Liver (tissue), 9 donors: ENCODE data around the gene ABHD17C. TPM values are rescaled to one million over a fixed set of nuclear protein-coding genes. Genes with fewer than 3 reads are reported as not detected.

Experiments used
- DNase-seq: peaks from one replicate; pipeline ENCODE4 v3.0.0-alpha.2; 2017; ENCODE audit warnings: low spot score
- H3K27ac ChIP-seq, 2 donors: one replicate each; pipeline ENCODE4 v1.7.0; 2013; ENCODE audit warnings: inconsistent platforms in 2 of 2, low read length in 2 of 2, control low read depth in 1 of 2, low read depth in 1 of 2, mild to moderate bottlenecking in 1 of 2
- H3K27me3 ChIP-seq, 4 donors: one replicate each; pipeline versions ENCODE4 v1.6.1 to v1.7.0; 2013; ENCODE audit warnings: low read length in 3 of 4, inconsistent platforms in 1 of 4, mild to moderate bottlenecking in 1 of 4, moderate library complexity in 1 of 4; ENCODE audit not compliant: control insufficient read depth in 4 of 4, insufficient read depth in 4 of 4
- H3K36me3 ChIP-seq, 4 donors: one replicate each; pipeline versions ENCODE4 v1.6.1 to v1.7.0; 2013; ENCODE audit warnings: low read length in 3 of 4, mild to moderate bottlenecking in 3 of 4, low read depth in 1 of 4, moderate library complexity in 1 of 4; ENCODE audit not compliant: control insufficient read depth in 4 of 4, insufficient read depth in 3 of 4
- H3K4me1 ChIP-seq, 4 donors: one replicate each; pipeline versions ENCODE4 v1.6.1 to v1.7.0; 2013; ENCODE audit warnings: low read length in 3 of 4, mild to moderate bottlenecking in 3 of 4, moderate library complexity in 1 of 4; ENCODE audit not compliant: control insufficient read depth in 4 of 4, insufficient read depth in 4 of 4
- H3K4me3 ChIP-seq, 3 donors: one replicate each; pipeline versions ENCODE4 v1.6.1 to v1.7.0; 2013; ENCODE audit warnings: low read length in 3 of 3, control low read depth in 1 of 3, low read depth in 1 of 3, mild to moderate bottlenecking in 1 of 3
- H3K9ac ChIP-seq, 2 donors: one replicate each; pipeline ENCODE4 v1.7.0; 2013; ENCODE audit warnings: low read length in 2 of 2, mild to moderate bottlenecking in 2 of 2, moderate library complexity in 2 of 2, control low read depth in 1 of 2, low read depth in 1 of 2
- H3K9me3 ChIP-seq, 4 donors: one replicate each; pipeline versions ENCODE4 v1.6.1 to v1.7.0; 2013; ENCODE audit warnings: low read length in 3 of 4; ENCODE audit not compliant: control insufficient read depth in 4 of 4
- EGR1 ChIP-seq, 2 donors: IDR thresholded peaks; 2 replicates each; pipeline ENCODE4 v1.6.1; 2016 to 2018; ENCODE audit warnings: antibody characterized with exemption in 2 of 2, low read depth in 2 of 2
- FOXA1 ChIP-seq: IDR thresholded peaks from 2 replicates; pipeline ENCODE4 v1.6.1; 2016; ENCODE audit warnings: antibody characterized with exemption
- FOXA2 ChIP-seq: IDR thresholded peaks from 2 replicates; pipeline ENCODE4 v1.6.1; 2016; ENCODE audit warnings: antibody characterized with exemption
- GABPA ChIP-seq, 2 donors: IDR thresholded peaks in 1 of 2; conservative IDR thresholded peaks in 1 of 2; 2 replicates each; pipeline ENCODE4 v1.6.1; 2016; ENCODE audit warnings: antibody characterized with exemption in 2 of 2, mild to moderate bottlenecking in 1 of 2, moderate library complexity in 1 of 2
- HNF4A ChIP-seq, 2 donors: conservative IDR thresholded peaks; 2 replicates each; pipeline ENCODE4 v1.6.1; 2016; ENCODE audit warnings: antibody characterized with exemption in 2 of 2, mild to moderate bottlenecking in 2 of 2
- HNF4G ChIP-seq: IDR thresholded peaks from 2 replicates; pipeline ENCODE4 v1.6.1; 2016; ENCODE audit warnings: antibody characterized with exemption
- JUND ChIP-seq, 2 donors: IDR thresholded peaks; 2 replicates each; pipeline ENCODE4 v1.6.1; 2016; ENCODE audit warnings: antibody characterized with exemption in 2 of 2
- MAX ChIP-seq: IDR thresholded peaks from 2 replicates; pipeline ENCODE4 v1.6.1; 2016; ENCODE audit warnings: antibody characterized with exemption
- NR2F2 ChIP-seq: IDR thresholded peaks from 2 replicates; pipeline ENCODE4 v1.6.1; 2016; ENCODE audit warnings: antibody characterized with exemption
- RAD21 ChIP-seq, 2 donors: IDR thresholded peaks; 2 replicates each; pipeline ENCODE4 v1.6.1; 2016; ENCODE audit warnings: antibody characterized with exemption in 2 of 2, mild to moderate bottlenecking in 2 of 2
- RXRA ChIP-seq, 2 donors: IDR thresholded peaks; 2 replicates each; pipeline ENCODE4 v1.6.1; 2017 to 2018; ENCODE audit warnings: antibody characterized with exemption in 2 of 2, mild to moderate bottlenecking in 1 of 2
- SP1 ChIP-seq: IDR thresholded peaks from 2 replicates; pipeline ENCODE4 v1.6.1; 2018; ENCODE audit warnings: antibody characterized with exemption, mild to moderate bottlenecking
- TAF1 ChIP-seq: conservative IDR thresholded peaks from 2 replicates; pipeline ENCODE4 v1.6.1; 2016; ENCODE audit warnings: antibody characterized with exemption, mild to moderate bottlenecking
- YY1 ChIP-seq: IDR thresholded peaks from 2 replicates; pipeline ENCODE4 v1.6.1; 2016; ENCODE audit warnings: antibody characterized with exemption, mild to moderate bottlenecking
- WGBS: extraction: QIAGEN DNeasy Blood & Tissue Kit; methylation state at CpG from one replicate; pipeline ENCODE4 v1.1.7; 2013; 5-methylcytosine and 5-hydroxymethylcytosine counted together
- polyA plus RNA-seq, 2 donors: library from polyadenylated mRNA; stranded (reverse) in 1 of 2; unstranded in 1 of 2; fragments of 200-250 nt in 1 of 2; fragments of >200 nt in 1 of 2; fragmentation: Nextera tagmentation in 1 of 2; extraction: Ambion mirVana in 1 of 2; gene quantifications; one replicate each; pipeline versions ENCODE4 v1.2.1 to v1.2.3, GENCODE V29; 2013 to 2015
- total RNA-seq, 2 donors: library from RNA; depleted of rRNA; stranded (reverse); fragments of >200 nt; gene quantifications; one replicate each; pipeline ENCODE4 v1.2.3, GENCODE V29; 2014
- TF ChIP-seq, protein P1 (sequence below): fragments of 150-350 bp; IDR thresholded peaks from 2 replicates; pipeline ENCODE4 v1.5.1; 2017; ENCODE audit warnings: improper control_type of control experiment, low read depth, low read length; ENCODE audit not compliant: missing input control
- TF ChIP-seq, protein P2 (sequence below): IDR thresholded peaks from 2 replicates; pipeline ENCODE4 v1.6.1; 2016; ENCODE audit warnings: antibody characterized with exemption
- TF ChIP-seq, protein P3 (sequence below): IDR thresholded peaks from 2 replicates; pipeline ENCODE4 v1.6.1; 2016; ENCODE audit warnings: antibody characterized with exemption
- TF ChIP-seq, protein P4 (sequence below): IDR thresholded peaks from 2 replicates; pipeline ENCODE4 v1.6.1; 2016; ENCODE audit warnings: antibody characterized with exemption, mild to moderate bottlenecking
- donor health status: healthy.
- donor health status: healthy.
- donor health status: healthy.
- donor health status: healthy.
- donor health status: healthy.

Gene ABHD17C
- total and polyA plus RNA-seq, 4 donors, result 0.79 to 3.0 (median 2.0) TPM

DNA sequence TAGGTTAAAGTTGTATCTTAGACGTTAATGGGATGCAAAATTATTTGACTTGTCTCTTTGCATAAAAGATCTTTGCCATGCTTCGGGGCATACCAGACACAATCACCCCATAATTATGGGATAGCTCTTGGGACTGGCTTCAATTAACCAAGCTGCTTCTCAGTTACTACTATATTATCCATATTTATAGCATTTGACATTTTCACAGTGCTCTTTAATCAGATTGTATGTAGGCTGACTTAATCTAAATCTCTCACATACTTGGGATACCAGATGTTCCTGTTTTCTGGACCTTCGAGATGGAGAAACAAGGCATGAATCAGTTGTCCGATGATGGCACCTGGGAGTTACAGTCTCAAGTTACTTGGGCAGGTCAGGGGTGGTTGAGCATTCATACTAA is 27.2 kb upstream of the ABHD17C start:
- TF ChIP-seq YY1, result no peak
- TF ChIP-seq SP1, result no peak
- no peak for TF ChIP-seq FOXA1
- no peak for TF ChIP-seq FOXA2
- TF ChIP-seq, protein P1, sequence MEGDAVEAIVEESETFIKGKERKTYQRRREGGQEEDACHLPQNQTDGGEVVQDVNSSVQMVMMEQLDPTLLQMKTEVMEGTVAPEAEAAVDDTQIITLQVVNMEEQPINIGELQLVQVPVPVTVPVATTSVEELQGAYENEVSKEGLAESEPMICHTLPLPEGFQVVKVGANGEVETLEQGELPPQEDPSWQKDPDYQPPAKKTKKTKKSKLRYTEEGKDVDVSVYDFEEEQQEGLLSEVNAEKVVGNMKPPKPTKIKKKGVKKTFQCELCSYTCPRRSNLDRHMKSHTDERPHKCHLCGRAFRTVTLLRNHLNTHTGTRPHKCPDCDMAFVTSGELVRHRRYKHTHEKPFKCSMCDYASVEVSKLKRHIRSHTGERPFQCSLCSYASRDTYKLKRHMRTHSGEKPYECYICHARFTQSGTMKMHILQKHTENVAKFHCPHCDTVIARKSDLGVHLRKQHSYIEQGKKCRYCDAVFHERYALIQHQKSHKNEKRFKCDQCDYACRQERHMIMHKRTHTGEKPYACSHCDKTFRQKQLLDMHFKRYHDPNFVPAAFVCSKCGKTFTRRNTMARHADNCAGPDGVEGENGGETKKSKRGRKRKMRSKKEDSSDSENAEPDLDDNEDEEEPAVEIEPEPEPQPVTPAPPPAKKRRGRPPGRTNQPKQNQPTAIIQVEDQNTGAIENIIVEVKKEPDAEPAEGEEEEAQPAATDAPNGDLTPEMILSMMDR, result no peak
- TF ChIP-seq, protein P2, sequence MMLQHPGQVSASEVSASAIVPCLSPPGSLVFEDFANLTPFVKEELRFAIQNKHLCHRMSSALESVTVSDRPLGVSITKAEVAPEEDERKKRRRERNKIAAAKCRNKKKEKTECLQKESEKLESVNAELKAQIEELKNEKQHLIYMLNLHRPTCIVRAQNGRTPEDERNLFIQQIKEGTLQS, result no peak
- TF ChIP-seq NR2F2, result no peak
- TF ChIP-seq RAD21 (IDR thresholded peaks at IDR 0.05), result no peak
- TF ChIP-seq JUND (IDR thresholded peaks at IDR 0.05), result no peak
- TF ChIP-seq, protein P3, sequence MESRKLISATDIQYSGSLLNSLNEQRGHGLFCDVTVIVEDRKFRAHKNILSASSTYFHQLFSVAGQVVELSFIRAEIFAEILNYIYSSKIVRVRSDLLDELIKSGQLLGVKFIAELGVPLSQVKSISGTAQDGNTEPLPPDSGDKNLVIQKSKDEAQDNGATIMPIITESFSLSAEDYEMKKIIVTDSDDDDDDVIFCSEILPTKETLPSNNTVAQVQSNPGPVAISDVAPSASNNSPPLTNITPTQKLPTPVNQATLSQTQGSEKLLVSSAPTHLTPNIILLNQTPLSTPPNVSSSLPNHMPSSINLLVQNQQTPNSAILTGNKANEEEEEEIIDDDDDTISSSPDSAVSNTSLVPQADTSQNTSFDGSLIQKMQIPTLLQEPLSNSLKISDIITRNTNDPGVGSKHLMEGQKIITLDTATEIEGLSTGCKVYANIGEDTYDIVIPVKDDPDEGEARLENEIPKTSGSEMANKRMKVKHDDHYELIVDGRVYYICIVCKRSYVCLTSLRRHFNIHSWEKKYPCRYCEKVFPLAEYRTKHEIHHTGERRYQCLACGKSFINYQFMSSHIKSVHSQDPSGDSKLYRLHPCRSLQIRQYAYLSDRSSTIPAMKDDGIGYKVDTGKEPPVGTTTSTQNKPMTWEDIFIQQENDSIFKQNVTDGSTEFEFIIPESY, result no peak
- WGBS, result 87% methylated on average over 4 of the region's 4 CpGs
- H3K27ac ChIP-seq, result no peak overlapping the region
- H3K9ac ChIP-seq, result no peak overlapping the region
- peaks cover 0 to 12% (median 10%) of the 10 kb centered on the region in 4 donors for H3K4me1 ChIP-seq
- H3K27me3 ChIP-seq, result peaks cover 0 to 2% (median 0%) of the 10 kb centered on the region in 4 donors
- H3K36me3 ChIP-seq, result no peaks in the 10 kb centered on the region
- H3K4me3 ChIP-seq, result no peak overlapping the region
- DNase-seq, result no peak
- H3K9me3 ChIP-seq, result no peaks in the 10 kb centered on the region

GRCh38 chr15:80668546-80669236 is 26.4 kb upstream of the ABHD17C start:
- Histone ChIP-seq H3K4me3 (no peak overlapping the region), H3K9ac (no peak overlapping the region), H3K27ac (no peak overlapping the region), H3K36me3 (no peaks in the 10 kb centered on the region), H3K27me3 (peaks cover 0 to 2% (median 0%) of the 10 kb centered on the region in 4 donors), H3K9me3 (no peaks in the 10 kb centered on the region), H3K4me1 (peaks cover 0 to 12% (median 10%) of the 10 kb centered on the region in 4 donors)
- TF ChIP-seq, protein P2, result no peak
- TF ChIP-seq, protein P3, result no peak
- peak; percentile 33 for TF ChIP-seq SP1
- TF ChIP-seq RXRA (IDR thresholded peaks at IDR 0.05), result peak; percentile 51 to 77
- peak; percentile 51 to 67 for TF ChIP-seq HNF4A (conservative IDR thresholded peaks at IDR 0.05)
- TF ChIP-seq TAF1, result no peak
- TF ChIP-seq HNF4G, result no peak
- peak in 1 of 2 donors; percentile 19 for TF ChIP-seq RAD21 (IDR thresholded peaks at IDR 0.05)
- no peak for TF ChIP-seq FOXA2
- no peak for TF ChIP-seq GABPA (IDR thresholded peaks at IDR 0.05 in 1 of 2, conservative IDR thresholded peaks at IDR 0.05 in 1 of 2)
- TF ChIP-seq YY1, result no peak
- TF ChIP-seq, protein P4, sequence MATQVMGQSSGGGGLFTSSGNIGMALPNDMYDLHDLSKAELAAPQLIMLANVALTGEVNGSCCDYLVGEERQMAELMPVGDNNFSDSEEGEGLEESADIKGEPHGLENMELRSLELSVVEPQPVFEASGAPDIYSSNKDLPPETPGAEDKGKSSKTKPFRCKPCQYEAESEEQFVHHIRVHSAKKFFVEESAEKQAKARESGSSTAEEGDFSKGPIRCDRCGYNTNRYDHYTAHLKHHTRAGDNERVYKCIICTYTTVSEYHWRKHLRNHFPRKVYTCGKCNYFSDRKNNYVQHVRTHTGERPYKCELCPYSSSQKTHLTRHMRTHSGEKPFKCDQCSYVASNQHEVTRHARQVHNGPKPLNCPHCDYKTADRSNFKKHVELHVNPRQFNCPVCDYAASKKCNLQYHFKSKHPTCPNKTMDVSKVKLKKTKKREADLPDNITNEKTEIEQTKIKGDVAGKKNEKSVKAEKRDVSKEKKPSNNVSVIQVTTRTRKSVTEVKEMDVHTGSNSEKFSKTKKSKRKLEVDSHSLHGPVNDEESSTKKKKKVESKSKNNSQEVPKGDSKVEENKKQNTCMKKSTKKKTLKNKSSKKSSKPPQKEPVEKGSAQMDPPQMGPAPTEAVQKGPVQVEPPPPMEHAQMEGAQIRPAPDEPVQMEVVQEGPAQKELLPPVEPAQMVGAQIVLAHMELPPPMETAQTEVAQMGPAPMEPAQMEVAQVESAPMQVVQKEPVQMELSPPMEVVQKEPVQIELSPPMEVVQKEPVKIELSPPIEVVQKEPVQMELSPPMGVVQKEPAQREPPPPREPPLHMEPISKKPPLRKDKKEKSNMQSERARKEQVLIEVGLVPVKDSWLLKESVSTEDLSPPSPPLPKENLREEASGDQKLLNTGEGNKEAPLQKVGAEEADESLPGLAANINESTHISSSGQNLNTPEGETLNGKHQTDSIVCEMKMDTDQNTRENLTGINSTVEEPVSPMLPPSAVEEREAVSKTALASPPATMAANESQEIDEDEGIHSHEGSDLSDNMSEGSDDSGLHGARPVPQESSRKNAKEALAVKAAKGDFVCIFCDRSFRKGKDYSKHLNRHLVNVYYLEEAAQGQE, result no peak
- peak; percentile 29 for TF ChIP-seq NR2F2
- no peak for TF ChIP-seq EGR1 (IDR thresholded peaks at IDR 0.05; ENCODE audit: low read depth in 2 of 2)
- no peak for TF ChIP-seq FOXA1
- TF ChIP-seq, protein P1, result no peak
- TF ChIP-seq MAX, result no peak
- DNase-seq, result no peak
- 38% methylated on average over 3 of the region's 3 CpGs for WGBS
